Breast epithelium (tissue), 4 donors: ENCODE data around the gene SHROOM3. TPM values are rescaled to one million over a fixed set of nuclear protein-coding genes. Genes with fewer than 3 reads are reported as not detected.

Experiments
- DNase-seq, 2 donors: peaks; one replicate each; pipeline ENCODE4 v3.0.0-alpha.2; 2019; ENCODE audit warnings: low spot score in 2 of 2
- H3K27ac ChIP-seq, 2 donors: fragments of 200-600 bp; sonication (generic) in 1 of 2; one replicate each; pipeline ENCODE4 v1.5.1; 2016 to 2019; ENCODE audit warnings: mild to moderate bottlenecking in 1 of 2
- H3K27me3 ChIP-seq, 2 donors: fragments of 200-600 bp; sonication (generic) in 1 of 2; one replicate each; pipeline versions ENCODE4 v1.5.1 to v1.6.0; 2017 to 2019; ENCODE audit warnings: control low read depth in 1 of 2, mild to moderate bottlenecking in 1 of 2
- H3K36me3 ChIP-seq: fragments of 200-600 bp; one replicate; pipeline ENCODE4 v1.5.1; 2019
- H3K4me1 ChIP-seq, 2 donors: fragments of 200-600 bp; sonication (generic); one replicate each; pipeline ENCODE4 v1.5.1; 2016 to 2019; ENCODE audit warnings: control low read depth in 1 of 2
- H3K4me3 ChIP-seq, 3 donors: fragments of 200-600 bp; sonication (generic); 1 replicate in 2 of 3; 2 replicates in 1 of 3; pipeline ENCODE4 v1.5.1; 2016 to 2019; ENCODE audit warnings: mild to moderate bottlenecking in 3 of 3, moderate library complexity in 2 of 3
- H3K9me3 ChIP-seq, 2 donors: fragments of 200-600 bp; sonication (generic) in 1 of 2; one replicate each; pipeline ENCODE4 v1.5.1; 2016 to 2019; ENCODE audit warnings: control low read depth in 1 of 2
- POLR2A ChIP-seq: fragments of 450-650 bp; IDR thresholded peaks from one replicate; pipeline ENCODE4 v1.6.1; 2016; ENCODE audit warnings: antibody characterized with exemption, mild to moderate bottlenecking, moderate library complexity
- POLR2AphosphoS5 ChIP-seq, 3 donors: sonication (generic); formaldehyde crosslinking; IDR thresholded peaks; one replicate each; pipeline ENCODE4 v1.6.1; 2017; ENCODE audit warnings: antibody characterized with exemption in 3 of 3
- intact Hi-C: fragments of 100-400 bp; cut with DNase I; formaldehyde crosslinking; loops from one replicate; pipeline ENCODE4 v1.15.1; 2023; ENCODE audit warnings: low total_unique reads
- total RNA-seq, 3 donors: library from RNA; depleted of rRNA; stranded (reverse); fragments of >200 nt; gene quantifications; one replicate each; pipeline ENCODE4 v1.1.0, GENCODE V29; 2016
- TF ChIP-seq, protein P1 (sequence below), 3 donors: fragments of 450-650 bp; IDR thresholded peaks; one replicate each; pipeline ENCODE4 v1.5.1; 2016 to 2017; ENCODE audit warnings: antibody characterized with exemption in 3 of 3, mild to moderate bottlenecking in 3 of 3, moderate library complexity in 3 of 3

Gene SHROOM3
- total RNA-seq, 3 donors from 2014 or later: 0.32 to 145 (median 100) TPM

DNA sequence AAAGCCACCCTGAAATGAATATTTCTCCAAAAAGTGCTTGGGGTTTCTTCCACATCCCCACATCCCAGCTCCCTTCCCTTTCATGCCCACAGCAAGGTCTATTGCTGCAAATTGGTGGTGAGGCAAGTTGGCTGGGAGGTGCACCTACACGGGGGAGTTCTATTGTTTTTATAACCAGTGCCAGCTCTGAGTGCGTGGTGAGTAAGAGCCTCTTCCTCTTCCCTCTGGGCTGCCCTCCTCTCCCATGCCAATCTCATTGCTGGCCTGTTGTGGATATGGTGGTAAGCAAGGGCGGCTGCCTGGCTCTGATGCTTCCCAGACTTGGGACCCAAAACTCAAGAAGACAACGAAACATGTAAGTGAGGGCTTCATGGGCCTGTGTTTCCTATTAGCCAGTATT, 204.3 kb downstream of the SHROOM3 start:
- H3K4me3 ChIP-seq: no peak overlapping the region
- no peaks in the 10 kb centered on the region for H3K27me3 ChIP-seq
- H3K27ac ChIP-seq: peak overlapping the region; percentile 59 to 74
- no peaks in the 10 kb centered on the region for H3K4me1 ChIP-seq
- H3K9me3 ChIP-seq: no peaks in the 10 kb centered on the region
- no peaks in the 10 kb centered on the region for H3K36me3 ChIP-seq
- intact Hi-C loops: no loop called here
- no peak for DNase-seq
- peak in 1 of 3 donors; percentile 15 for TF ChIP-seq POLR2AphosphoS5 (IDR thresholded peaks at IDR 0.05)
- no peak for TF ChIP-seq POLR2A

DNA sequence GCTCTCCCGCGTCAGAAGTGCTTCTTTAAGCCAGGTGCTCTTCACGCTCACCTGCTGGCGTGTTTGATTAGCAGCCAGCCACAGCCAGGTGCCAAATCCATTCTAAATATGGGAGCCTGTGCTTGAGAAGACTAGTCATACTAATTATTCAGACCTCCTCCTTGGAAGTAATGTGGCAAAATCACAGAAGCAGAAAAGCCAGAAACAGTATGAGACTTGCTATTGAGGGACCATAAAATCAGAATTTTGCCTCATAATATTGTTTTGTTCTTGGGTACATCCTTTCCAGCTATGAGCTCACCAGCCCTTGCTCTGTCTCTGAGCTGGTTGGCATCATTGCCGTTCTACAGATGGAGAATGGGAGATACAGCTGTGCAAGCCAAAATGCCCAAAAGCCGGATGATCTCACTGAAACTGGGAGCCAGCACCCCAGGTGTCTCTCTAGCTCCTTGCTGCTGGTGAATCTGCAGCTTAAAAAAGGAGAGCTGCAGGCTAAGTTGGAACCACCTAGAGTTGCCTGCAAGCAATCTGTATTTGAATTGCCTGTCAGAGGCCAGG, 205.4 kb downstream of the SHROOM3 start:
- intact Hi-C loops: no loop called here
- H3K27ac ChIP-seq: peak overlapping the region; percentile 74 to 80
- TF ChIP-seq POLR2AphosphoS5 (IDR thresholded peaks at IDR 0.05): no peak
- no peak for TF ChIP-seq POLR2A
- TF ChIP-seq, protein P1, sequence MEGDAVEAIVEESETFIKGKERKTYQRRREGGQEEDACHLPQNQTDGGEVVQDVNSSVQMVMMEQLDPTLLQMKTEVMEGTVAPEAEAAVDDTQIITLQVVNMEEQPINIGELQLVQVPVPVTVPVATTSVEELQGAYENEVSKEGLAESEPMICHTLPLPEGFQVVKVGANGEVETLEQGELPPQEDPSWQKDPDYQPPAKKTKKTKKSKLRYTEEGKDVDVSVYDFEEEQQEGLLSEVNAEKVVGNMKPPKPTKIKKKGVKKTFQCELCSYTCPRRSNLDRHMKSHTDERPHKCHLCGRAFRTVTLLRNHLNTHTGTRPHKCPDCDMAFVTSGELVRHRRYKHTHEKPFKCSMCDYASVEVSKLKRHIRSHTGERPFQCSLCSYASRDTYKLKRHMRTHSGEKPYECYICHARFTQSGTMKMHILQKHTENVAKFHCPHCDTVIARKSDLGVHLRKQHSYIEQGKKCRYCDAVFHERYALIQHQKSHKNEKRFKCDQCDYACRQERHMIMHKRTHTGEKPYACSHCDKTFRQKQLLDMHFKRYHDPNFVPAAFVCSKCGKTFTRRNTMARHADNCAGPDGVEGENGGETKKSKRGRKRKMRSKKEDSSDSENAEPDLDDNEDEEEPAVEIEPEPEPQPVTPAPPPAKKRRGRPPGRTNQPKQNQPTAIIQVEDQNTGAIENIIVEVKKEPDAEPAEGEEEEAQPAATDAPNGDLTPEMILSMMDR (IDR thresholded peaks at IDR 0.05): no peak
- no peaks in the 10 kb centered on the region for H3K9me3 ChIP-seq
- H3K4me3 ChIP-seq: no peak overlapping the region
- H3K27me3 ChIP-seq: no peaks in the 10 kb centered on the region
- no peaks in the 10 kb centered on the region for H3K4me1 ChIP-seq
- no peaks in the 10 kb centered on the region for H3K36me3 ChIP-seq
- peak in 1 of 2 donors; percentile 65 for DNase-seq

DNA sequence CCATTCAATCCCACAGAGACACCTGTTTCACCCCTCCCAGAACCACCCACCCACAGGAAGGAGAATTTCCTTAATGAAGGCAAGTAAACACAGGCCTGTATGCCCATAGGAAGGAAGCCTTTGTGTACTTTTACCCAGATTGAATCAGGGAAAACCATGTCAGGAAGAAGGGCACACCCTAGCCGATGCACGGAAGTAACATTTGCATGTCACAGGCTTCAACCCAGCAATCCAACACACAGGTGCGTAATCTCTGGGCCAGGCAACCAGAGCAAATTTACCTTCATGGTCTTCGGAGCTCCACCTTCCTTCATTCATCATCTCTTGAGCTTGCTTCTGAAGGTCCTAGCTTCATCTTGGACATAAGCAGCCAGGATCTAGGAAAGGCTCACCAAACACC, 206.3 kb downstream of the SHROOM3 start:
- Histone ChIP-seq H3K27me3 (no peaks in the 10 kb centered on the region), H3K27ac (peak overlapping the region; percentile 74 to 80), H3K36me3 (no peaks in the 10 kb centered on the region), H3K4me3 (no peak overlapping the region), H3K4me1 (no peaks in the 10 kb centered on the region), H3K9me3 (no peaks in the 10 kb centered on the region)
- TF ChIP-seq POLR2AphosphoS5 (IDR thresholded peaks at IDR 0.05): no peak
- TF ChIP-seq POLR2A: no peak
- TF ChIP-seq, protein P1 (IDR thresholded peaks at IDR 0.05): no peak
- intact Hi-C loops: no loop called here
- no peak for DNase-seq

DNA sequence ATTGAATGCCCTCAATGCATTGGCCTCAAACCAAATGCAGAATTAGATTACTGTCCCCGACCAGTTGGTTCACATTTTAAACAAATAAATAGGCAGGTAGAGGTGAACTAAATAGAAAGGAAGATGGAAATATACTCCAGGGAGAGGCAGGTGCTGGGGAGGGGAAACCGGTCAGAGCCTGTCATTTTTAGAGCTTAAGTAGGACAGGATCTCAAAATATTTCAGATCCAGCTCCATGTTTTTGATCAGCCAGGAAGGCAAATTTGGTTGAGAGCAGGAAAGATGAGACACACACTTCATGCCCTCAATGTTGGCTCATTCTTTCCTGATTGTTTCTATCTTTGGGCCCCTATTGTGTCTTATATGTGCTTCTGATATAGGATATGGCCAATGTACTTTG, 206.7 kb downstream of the SHROOM3 start:
- DNase-seq: no peak
- H3K27me3 ChIP-seq: no peaks in the 10 kb centered on the region
- intact Hi-C loops: no loop called here
- no peaks in the 10 kb centered on the region for H3K36me3 ChIP-seq
- no peak for TF ChIP-seq POLR2A
- TF ChIP-seq, protein P1 (IDR thresholded peaks at IDR 0.05): no peak
- no peaks in the 10 kb centered on the region for H3K4me1 ChIP-seq
- H3K9me3 ChIP-seq: no peaks in the 10 kb centered on the region
- H3K4me3 ChIP-seq: no peak overlapping the region
- H3K27ac ChIP-seq: peak overlapping the region; percentile 74 to 80

DNA sequence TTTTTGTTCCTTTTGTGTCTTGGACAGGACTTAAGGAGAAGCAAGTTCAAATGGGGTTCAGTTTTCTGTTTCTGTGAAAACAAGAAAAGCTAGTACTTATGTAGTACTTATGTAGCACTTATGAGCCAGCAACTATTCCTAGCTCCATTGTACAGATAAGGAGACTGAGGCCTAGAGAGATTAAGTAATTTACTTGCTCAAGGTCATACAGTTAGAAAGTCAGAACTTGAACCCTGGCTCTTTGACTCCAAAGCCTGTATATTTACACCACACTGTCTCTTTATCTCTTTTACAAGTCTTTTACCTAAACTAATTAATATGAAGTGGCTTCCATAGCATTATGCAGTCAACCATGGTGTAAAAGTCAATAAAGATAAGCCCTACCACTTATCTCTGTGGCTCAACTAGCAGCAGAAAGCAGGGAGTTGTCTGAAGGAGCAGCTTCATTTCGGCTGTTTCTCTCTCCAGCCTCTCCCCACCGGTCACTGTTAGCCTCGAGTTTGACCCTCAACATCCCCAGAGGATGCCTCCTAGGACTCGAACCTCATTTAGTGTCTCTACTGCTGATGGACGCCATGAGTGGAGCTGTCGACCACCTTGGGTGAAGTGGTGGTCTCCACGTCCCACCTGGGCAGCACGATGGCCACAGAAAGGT, 209.9 kb downstream of the SHROOM3 start:
- Histone ChIP-seq H3K4me1 (no peaks in the 10 kb centered on the region), H3K36me3 (no peaks in the 10 kb centered on the region), H3K27ac (no peak overlapping the region), H3K9me3 (no peaks in the 10 kb centered on the region), H3K4me3 (no peak overlapping the region), H3K27me3 (no peaks in the 10 kb centered on the region)
- TF ChIP-seq, protein P1 (IDR thresholded peaks at IDR 0.05): no peak
- TF ChIP-seq POLR2A (no peak), POLR2AphosphoS5 (IDR thresholded peaks at IDR 0.05) (no peak)
- DNase-seq: no peak
- intact Hi-C loops: no loop called here
